AG09319 (cell line): Measurements from ENCODE around the gene GUCY1A1.

Experiments used
- DNase-seq: peaks from one replicate; pipeline ENCODE4 v3.0.0-alpha.2; 2010; ENCODE audit warnings: low read depth; ENCODE audit errors: extremely low read depth
- CTCF ChIP-seq: IDR thresholded peaks from 2 replicates; pipeline ENCODE4 v1.5.1; 2011; ENCODE audit warnings: low read depth, mild to moderate bottlenecking, inconsistent platforms, low read length, moderate library complexity

Gene GUCY1A1

GRCh38 chr4:155666344-155667221 lies at the start of gene GUCY1A1:
GUCY1A1 (plus strand) TSS chr4:155666848; CDS start chr4:155696868, 30,020 bp downstream.
- DNase-seq: no peak
- no peak for TF ChIP-seq CTCF

GRCh38 chr4:155617296-155617695 lies 49.4 kb upstream of the GUCY1A1 start:
- no peak for DNase-seq
- no peak for TF ChIP-seq CTCF

GRCh38 chr4:155618183-155618838 lies 48.3 kb upstream of the GUCY1A1 start:
- TF ChIP-seq CTCF: no peak

GRCh38 chr4:155620637-155621036 lies 46.0 kb upstream of the GUCY1A1 start:
- no peak for DNase-seq
- TF ChIP-seq CTCF: no peak

More at GRCh38 chr4:155618183-155618838, 48.3 kb upstream of the GUCY1A1 start:
- DNase-seq: no peak

- TF ChIP-seq CTCF: no peak
- no peak for DNase-seq
Observed at GRCh38 chr4:155624478-155624877, 42.2 kb upstream of the GUCY1A1 start.

- DNase-seq: no peak
- no peak for TF ChIP-seq CTCF
Observed at GRCh38 chr4:155626561-155626960, 40.1 kb upstream of the GUCY1A1 start.
